Thymus (tissue), 11 donors: ENCODE measurements around the gene ZMYM4. TPM values are rescaled to one million over a fixed set of nuclear protein-coding genes. Genes with fewer than 3 reads are reported as not detected.

Experiments
- DNase-seq, 9 donors: peaks; one replicate each; pipeline ENCODE4 v3.0.0-alpha.2; 2013; ENCODE audit warnings: low spot score in 9 of 9, low read depth in 6 of 9, missing footprints in 1 of 9
- H3K27ac ChIP-seq, 2 donors: one replicate each; pipeline ENCODE4 v1.5.1; 2013; ENCODE audit warnings: control low read depth in 1 of 2, low read depth in 1 of 2, low read length in 1 of 2, mild to moderate bottlenecking in 1 of 2, moderate library complexity in 1 of 2
- H3K27me3 ChIP-seq, 2 donors: one replicate each; pipeline ENCODE4 v1.5.1; 2013; ENCODE audit warnings: low read length in 1 of 2; ENCODE audit not compliant: control insufficient read depth in 2 of 2, insufficient read depth in 1 of 2
- H3K36me3 ChIP-seq, 2 donors: one replicate each; pipeline ENCODE4 v1.5.1; 2013; ENCODE audit warnings: low read length in 1 of 2, mild to moderate bottlenecking in 1 of 2, moderate library complexity in 1 of 2; ENCODE audit not compliant: control insufficient read depth in 2 of 2, insufficient read depth in 2 of 2
- H3K4me1 ChIP-seq, 2 donors: one replicate each; pipeline ENCODE4 v1.5.1; 2013; ENCODE audit warnings: low read length in 2 of 2; ENCODE audit not compliant: control insufficient read depth in 2 of 2, insufficient read depth in 2 of 2
- H3K4me3 ChIP-seq, 2 donors: one replicate each; pipeline ENCODE4 v1.5.1; 2013; ENCODE audit warnings: low read length in 2 of 2, control low read depth in 1 of 2, mild to moderate bottlenecking in 1 of 2
- H3K9me3 ChIP-seq, 2 donors: one replicate each; pipeline ENCODE4 v1.5.1; 2013; ENCODE audit warnings: low read length in 1 of 2, mild to moderate bottlenecking in 1 of 2; ENCODE audit not compliant: control insufficient read depth in 2 of 2, insufficient read depth in 1 of 2
- WGBS: extraction: QIAGEN DNeasy Blood & Tissue Kit; methylation state at CpG from one replicate; pipeline ENCODE4 v1.1.7; 2013; 5-methylcytosine and 5-hydroxymethylcytosine counted together
- polyA plus RNA-seq: library from polyadenylated mRNA; stranded (reverse); fragments of 200-250 nt; gene quantifications from one replicate; pipeline ENCODE4 v1.2.3, GENCODE V29; 2013
- total RNA-seq: library from RNA; stranded (reverse); fragments of 120-200 nt; gene quantifications from one replicate; pipeline ENCODE4 v1.2.4, GENCODE V29; 2013
- donor health status: healthy.

Gene ZMYM4
- total and polyA plus RNA-seq, 2 donors = 17.3 to 31.6 TPM

- H3K27ac ChIP-seq = peak overlapping the region in 1 of 2 donors; percentile 90
- 4% methylated on average over 24 of the region's 24 CpGs for WGBS
- H3K4me1 ChIP-seq = peaks cover 4 to 7% of the 10 kb centered on the region in 2 donors
Observed at GRCh38 chr1:35269201-35269988, 886 bp downstream of the ZMYM4 start.

GRCh38 chr1:35269989-35270289 is 1.4 kb downstream of the ZMYM4 start:
- H3K4me3 ChIP-seq = peak overlapping the region; percentile 65 to 100
- H3K9me3 ChIP-seq = no peaks in the 10 kb centered on the region
- no peak for DNase-seq
- 97% methylated on average over 2 of the region's 2 CpGs for WGBS
- no peaks in the 10 kb centered on the region for H3K27me3 ChIP-seq
- H3K36me3 ChIP-seq = no peaks in the 10 kb centered on the region
- H3K4me1 ChIP-seq = peaks cover 4 to 7% of the 10 kb centered on the region in 2 donors
- no peak overlapping the region for H3K27ac ChIP-seq

More at GRCh38 chr1:35269201-35269988, 886 bp downstream of the ZMYM4 start:
- no peaks in the 10 kb centered on the region for H3K9me3 ChIP-seq
- peak overlapping the region; percentile 65 to 100 for H3K4me3 ChIP-seq
- no peaks in the 10 kb centered on the region for H3K36me3 ChIP-seq
- no peaks in the 10 kb centered on the region for H3K27me3 ChIP-seq
- DNase-seq = peak in 4 of 9 donors; percentile 13 to 46 (median 18)

- H3K36me3 ChIP-seq = no peaks in the 10 kb centered on the region
Observed at GRCh38 chr1:35270836-35271235, 2.3 kb downstream of the ZMYM4 start.

GRCh38 chr1:35274197-35274596 is 5.7 kb downstream of the ZMYM4 start:
- Histone ChIP-seq H3K27ac (no peak overlapping the region), H3K4me1 (peaks cover 2 to 4% of the 10 kb centered on the region in 2 donors), H3K4me3 (no peak overlapping the region), H3K9me3 (no peaks in the 10 kb centered on the region), H3K36me3 (peaks cover 0 to 5% of the 10 kb centered on the region in 2 donors), H3K27me3 (no peaks in the 10 kb centered on the region)
- DNase-seq = no peak
- WGBS = 96% methylated on average over 4 of the region's 4 CpGs

More at GRCh38 chr1:35270836-35271235, 2.3 kb downstream of the ZMYM4 start:
- Histone ChIP-seq H3K4me1 (peaks cover 4 to 7% of the 10 kb centered on the region in 2 donors), H3K27ac (no peak overlapping the region), H3K4me3 (no peak overlapping the region), H3K27me3 (no peaks in the 10 kb centered on the region), H3K9me3 (no peaks in the 10 kb centered on the region)
- 97% methylated on average over 3 of the region's 3 CpGs for WGBS
- DNase-seq = no peak

GRCh38 chr1:35278886-35279554 is 10.5 kb downstream of the ZMYM4 start:
- H3K4me3 ChIP-seq = no peak overlapping the region
- H3K36me3 ChIP-seq = peaks cover 0 to 12% of the 10 kb centered on the region in 2 donors
- no peak overlapping the region for H3K27ac ChIP-seq
- WGBS = 90% methylated on average over 6 of the region's 6 CpGs
- peaks cover 0 to 5% of the 10 kb centered on the region in 2 donors for H3K9me3 ChIP-seq
- DNase-seq = no peak
- no peaks in the 10 kb centered on the region for H3K27me3 ChIP-seq
- H3K4me1 ChIP-seq = no peaks in the 10 kb centered on the region

GRCh38 chr1:35279555-35279904 is 11.0 kb downstream of the ZMYM4 start:
- Histone ChIP-seq H3K4me3 (no peak overlapping the region), H3K27ac (no peak overlapping the region), H3K36me3 (peaks cover 0 to 12% of the 10 kb centered on the region in 2 donors), H3K4me1 (no peaks in the 10 kb centered on the region), H3K9me3 (peaks cover 0 to 5% of the 10 kb centered on the region in 2 donors), H3K27me3 (no peaks in the 10 kb centered on the region)
- DNase-seq = no peak
- WGBS = 91% methylated on average over 1 of the region's 1 CpG

GRCh38 chr1:35280006-35280405 is 11.5 kb downstream of the ZMYM4 start:
- 100% methylated on average over 1 of the region's 1 CpG for WGBS
- Histone ChIP-seq H3K36me3 (peaks cover 0 to 12% of the 10 kb centered on the region in 2 donors), H3K27ac (no peak overlapping the region), H3K27me3 (no peaks in the 10 kb centered on the region), H3K4me1 (no peaks in the 10 kb centered on the region), H3K9me3 (peaks cover 0 to 5% of the 10 kb centered on the region in 2 donors), H3K4me3 (no peak overlapping the region)
- no peak for DNase-seq

DNA sequence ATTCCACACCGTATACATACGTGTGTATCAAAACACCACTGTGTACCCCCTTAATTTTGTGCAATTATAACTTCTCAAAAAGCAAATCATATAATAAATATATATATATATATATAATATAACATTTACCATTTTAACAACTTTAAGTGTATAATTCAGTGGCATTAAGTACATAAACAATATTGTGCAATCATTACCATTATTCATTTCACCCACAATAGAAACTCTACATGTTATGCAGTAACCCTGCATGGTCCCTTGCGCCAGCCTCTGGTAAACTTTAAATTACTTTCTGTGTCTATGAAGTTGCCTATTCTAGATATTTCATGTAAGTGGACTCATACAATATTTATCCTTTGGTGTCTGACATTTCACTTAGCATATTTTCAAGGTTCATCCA is 13.1 kb downstream of the ZMYM4 start:
- H3K27me3 ChIP-seq = no peaks in the 10 kb centered on the region
- WGBS = 98% methylated on average over 3 of the region's 3 CpGs
- no peak overlapping the region for H3K27ac ChIP-seq
- peaks cover 0 to 5% of the 10 kb centered on the region in 2 donors for H3K9me3 ChIP-seq
- peaks cover 0 to 4% of the 10 kb centered on the region in 2 donors for H3K4me1 ChIP-seq
- H3K36me3 ChIP-seq = peaks cover 0 to 12% of the 10 kb centered on the region in 2 donors
- H3K4me3 ChIP-seq = no peak overlapping the region
- DNase-seq = no peak

GRCh38 chr1:35282172-35282571 is 13.7 kb downstream of the ZMYM4 start:
- no peak overlapping the region for H3K4me3 ChIP-seq
- no peak for DNase-seq
- H3K27me3 ChIP-seq = no peaks in the 10 kb centered on the region
- no peak overlapping the region for H3K27ac ChIP-seq
- H3K4me1 ChIP-seq = peaks cover 0 to 6% of the 10 kb centered on the region in 2 donors
- peaks cover 0 to 12% of the 10 kb centered on the region in 2 donors for H3K36me3 ChIP-seq
- H3K9me3 ChIP-seq = peaks cover 0 to 5% of the 10 kb centered on the region in 2 donors
